HG03558 (cell line): ENCODE results near the gene SDCCAG8.

Experiments
- ATAC-seq: cut with Tn5 transposase; IDR thresholded peaks from one replicate; pipeline ENCODE4 v1.9.1; 2021; ENCODE audit warnings: moderate number of reproducible peaks; ENCODE audit not compliant: unreplicated experiment; ENCODE audit errors: extremely low read depth

The SDCCAG8 gene

DNA sequence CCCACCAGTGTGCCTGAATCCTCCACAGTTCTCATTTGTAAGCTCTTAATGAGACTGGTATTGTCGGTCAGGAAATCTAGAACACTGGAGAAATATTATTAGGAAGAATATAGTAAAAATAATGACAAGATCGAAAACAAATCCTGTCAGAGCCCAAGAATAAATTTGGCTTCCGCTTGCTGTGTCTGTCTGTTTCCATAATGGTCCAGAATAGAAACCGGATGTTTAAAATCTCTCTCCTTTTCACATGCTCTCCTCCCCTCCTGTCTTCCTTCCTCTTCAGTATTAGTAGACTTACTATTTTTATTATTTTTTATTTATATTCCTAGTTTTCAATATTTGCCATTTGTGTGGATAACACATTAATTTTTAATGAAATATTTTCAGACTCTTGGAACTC lies 187.7 kb downstream of the SDCCAG8 start:
- ATAC-seq, result no peak

DNA sequence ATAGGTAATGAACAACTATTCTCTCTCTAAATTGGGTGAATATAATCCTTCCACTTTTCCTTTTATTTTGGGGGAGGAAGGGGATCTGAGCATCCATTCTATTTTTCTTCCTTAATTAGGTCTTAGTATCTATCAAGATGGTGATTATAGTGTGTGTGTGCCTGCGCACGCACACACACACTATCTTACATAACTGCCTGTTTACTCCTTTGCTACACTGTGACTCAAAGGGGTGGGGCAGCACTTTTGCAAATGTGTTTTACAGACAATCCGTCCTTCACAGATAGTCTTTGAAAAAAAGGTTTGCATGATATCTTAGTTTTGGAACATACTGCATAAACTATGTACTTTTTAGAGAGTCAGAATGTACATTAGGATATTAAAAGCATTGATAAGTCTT lies 191.5 kb downstream of the SDCCAG8 start:
- ATAC-seq, result no peak

DNA sequence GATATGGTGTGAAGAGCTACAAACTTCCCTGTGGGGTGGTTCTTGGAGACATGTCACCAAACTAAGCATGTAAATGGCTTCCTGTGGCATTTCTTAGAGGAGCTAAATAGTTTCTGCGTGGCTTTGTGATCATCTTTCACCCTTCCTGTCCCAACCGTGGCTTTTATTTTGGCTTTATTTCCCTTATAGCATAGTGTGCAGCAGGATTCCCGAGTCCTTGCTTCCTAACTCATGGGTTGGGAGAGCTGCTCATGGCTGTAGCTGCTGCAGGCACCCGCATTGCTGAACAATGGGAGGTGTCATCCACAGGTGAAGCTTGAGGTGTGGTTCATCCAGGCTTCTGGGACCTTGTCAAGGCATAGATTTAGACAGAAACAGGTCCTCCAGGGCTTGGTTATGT lies 192.0 kb downstream of the SDCCAG8 start:
- no peak for ATAC-seq

DNA sequence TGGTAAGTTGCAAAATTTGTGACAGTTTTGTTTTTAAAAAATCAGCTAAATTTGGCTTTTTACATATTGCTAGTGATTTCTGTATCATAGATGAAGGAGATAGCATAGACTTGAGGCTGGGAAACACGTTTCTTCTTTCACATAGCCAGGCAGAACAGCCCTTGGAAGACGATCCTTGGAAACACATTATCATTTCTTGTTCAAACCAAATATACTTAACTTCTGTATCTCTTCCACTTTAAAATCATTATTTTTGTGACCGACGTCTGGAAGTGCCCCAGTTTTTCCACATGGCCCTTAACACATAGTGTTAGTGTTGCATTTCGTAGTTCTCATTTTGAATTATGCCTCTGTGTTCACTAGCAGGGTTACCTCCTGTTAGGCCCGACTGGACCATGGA lies 193.5 kb downstream of the SDCCAG8 start:
- ATAC-seq, result no peak

DNA sequence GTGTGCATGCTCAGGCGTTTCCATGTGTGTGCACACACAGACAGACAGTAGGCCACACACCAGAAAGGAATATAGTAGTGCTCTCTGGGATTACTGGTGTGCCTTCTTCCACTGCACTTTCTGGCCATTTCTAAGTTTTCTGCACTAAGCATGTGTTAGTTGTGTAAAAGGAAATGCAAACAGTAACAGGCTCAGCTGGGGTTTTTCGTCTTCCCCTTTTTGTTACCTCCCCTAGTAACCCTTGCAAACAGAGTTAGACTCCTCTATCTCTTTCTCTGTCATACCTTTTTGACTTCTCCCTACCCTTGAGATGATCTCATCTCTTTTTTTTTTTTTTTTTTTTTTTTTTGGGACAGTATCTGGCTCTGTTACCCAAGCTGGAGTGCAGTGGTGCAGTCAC lies 196.3 kb downstream of the SDCCAG8 start:
- no peak for ATAC-seq

DNA sequence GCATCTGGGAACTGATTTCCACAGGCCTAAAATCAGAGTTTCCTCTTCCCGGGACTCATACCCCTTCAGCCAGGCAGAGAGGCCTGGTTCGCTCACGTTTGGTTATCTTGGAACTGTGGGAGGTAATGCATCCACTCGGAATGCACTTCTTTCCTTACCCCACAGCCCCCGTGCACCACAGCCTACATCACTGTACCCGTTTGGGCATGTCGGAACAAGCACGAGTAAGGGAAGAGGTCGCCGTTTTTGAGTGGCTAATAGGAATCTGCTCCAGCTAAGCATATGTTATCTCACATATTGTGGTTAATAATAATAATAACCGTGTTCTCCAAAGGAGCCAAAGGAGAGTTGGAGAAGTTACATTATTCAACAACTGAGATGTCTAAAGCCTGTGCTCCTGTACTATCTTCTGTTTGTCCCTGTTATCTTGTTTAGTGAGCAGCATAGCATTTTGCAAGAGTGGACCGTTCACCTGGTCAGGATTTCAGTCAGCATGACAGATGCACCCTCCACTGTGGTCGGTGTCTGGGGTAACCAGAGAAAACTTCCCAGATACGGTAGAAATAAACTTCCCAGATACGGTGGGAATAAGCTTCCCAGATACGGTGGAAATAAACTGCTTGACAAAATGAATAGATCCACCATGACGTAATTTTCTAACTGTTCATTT lies 198.6 kb downstream of the SDCCAG8 start:
- no peak for ATAC-seq

DNA sequence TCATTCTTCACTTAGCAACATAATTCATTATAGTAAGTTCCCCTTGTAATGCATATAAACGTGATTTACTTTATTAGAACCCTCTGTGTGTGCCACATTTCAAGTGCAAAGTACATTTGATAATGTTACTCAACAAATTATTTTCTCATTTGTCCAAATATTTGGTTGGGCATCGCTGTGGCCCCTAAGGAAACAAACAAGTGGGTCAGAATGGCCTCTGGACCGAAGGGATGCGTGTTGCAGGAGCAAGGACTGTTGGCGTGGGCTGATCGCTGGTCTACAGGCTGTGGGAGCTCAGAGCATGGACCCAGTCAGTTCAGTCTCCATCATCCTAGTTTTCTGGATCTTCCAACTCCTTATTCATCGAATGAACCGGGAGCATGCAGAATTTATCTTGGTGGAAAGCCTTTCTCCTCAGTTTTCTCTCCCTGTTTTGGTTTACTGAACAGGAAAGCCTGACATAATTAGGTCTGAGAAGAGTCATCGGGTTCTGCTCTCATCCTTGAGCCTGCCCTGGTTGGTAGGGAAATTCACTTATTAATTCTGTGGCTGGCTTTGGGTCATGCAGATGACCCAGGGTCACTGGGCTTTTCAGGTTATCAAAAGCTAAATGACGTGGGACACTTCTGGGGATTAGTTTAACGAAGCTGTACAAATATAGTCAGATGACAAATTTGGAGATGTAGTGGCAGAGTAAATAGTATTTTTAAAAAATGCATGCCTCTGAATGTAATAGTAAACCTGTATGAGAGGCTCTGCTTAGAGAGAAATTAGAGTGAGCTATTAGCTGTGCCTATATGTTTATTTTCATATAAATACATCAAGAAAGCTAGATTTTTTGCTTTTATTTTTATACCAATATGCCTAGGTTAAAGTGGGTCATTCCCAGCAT lies 200.2 kb downstream of the SDCCAG8 start:
- no peak for ATAC-seq

DNA sequence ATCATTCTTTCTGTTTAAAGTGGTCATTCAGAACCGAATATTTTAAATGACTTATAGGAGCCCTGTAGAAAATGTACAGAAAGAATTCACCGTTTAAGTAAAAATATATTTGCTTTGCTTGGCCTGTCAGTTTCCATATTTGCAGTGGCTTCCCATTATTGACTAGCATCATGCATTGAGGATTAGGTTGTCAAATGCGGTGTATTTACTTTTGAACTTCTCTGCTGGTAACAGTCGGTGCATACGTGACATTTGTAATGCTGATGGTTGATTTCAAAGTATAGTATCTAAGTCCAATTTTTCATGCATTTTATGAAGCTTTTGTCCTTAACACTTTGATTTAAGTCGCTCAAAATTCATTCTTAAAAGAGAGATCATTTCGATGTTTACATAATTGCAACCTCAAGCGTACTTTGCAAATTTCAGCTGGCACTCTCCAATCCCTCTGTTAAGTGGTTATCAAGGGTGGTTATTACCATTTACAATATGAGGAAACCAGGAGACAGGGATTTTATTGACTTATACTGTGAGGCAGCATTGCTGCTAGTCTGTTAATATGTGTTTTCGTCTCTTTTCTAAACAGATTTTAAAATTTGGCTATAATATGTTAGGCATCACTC lies 201.6 kb downstream of the SDCCAG8 start:
- ATAC-seq, result no peak

DNA sequence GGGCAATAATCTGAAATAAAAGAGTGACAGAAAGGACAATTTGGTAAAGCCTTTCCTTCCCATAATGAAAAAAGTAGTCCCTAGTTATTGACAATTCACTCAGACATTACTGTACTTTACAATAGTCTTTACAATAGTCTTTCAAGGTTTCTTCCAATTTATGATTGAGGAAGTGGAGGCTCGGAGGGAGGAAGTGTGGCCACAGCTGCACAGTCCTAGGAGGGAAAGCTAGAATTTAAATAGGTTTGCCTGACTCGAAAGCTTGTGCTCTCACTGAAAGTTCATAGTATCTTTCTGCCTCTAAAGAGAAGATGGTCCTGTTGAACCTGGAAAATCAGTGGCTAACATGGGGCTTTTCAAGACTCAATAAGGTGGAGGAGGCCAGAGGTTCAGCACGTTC lies 203.2 kb downstream of the SDCCAG8 start:
- ATAC-seq, result no peak

DNA sequence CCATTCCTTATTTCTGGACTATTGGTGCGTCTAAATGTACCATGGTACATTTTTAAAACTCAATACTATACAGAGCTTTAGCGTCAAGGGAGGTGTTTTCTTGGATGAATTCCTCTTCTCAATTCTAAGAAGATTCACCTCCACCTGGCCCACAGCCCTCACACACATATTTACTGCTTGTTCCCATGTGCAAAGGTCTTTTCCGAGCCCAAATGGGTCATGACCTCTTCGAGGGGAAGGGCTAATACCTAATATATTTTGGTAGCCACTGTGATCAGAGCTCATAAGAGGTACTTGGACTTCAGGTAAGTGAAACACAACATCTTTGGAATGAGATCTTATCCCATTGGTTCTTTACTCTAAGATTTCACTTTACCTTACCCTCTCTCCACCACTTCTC lies 205.9 kb downstream of the SDCCAG8 start:
- no peak for ATAC-seq

DNA sequence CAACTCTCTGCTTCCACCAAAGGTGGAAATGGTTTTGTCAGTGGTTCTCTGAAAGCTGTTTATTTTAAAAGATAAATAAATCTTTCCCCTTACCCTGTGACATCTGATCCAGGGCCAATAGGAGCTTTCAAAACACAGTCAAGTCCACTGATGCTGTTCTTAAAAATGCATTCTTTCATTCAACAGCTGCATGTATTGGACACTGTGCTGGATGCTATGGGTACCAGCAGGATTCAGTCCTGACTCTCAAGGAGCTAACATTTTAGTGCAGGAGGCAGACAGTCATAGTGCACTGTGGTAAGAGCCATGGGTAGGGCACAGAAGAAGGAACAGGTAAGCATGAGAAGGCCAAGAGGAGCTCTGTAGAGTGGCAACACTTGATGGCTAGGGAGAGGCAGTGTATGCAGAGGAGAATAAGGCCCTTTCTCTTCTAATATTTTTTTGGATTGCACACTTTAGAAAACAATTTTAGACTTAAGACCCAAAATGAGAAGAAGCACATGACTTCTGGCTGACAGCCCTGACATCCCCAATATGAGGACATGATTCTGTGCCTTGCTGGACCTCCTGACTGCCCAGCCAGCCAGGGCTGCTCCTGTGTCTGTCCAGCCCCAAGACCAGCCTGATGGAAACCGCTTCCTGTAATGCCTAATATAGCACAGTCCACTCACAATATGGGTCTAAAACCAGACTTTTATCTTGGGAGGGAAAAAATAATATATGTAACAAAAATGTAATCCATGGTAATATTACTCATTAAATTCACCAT lies 207.3 kb downstream of the SDCCAG8 start:
- ATAC-seq, result no peak

DNA sequence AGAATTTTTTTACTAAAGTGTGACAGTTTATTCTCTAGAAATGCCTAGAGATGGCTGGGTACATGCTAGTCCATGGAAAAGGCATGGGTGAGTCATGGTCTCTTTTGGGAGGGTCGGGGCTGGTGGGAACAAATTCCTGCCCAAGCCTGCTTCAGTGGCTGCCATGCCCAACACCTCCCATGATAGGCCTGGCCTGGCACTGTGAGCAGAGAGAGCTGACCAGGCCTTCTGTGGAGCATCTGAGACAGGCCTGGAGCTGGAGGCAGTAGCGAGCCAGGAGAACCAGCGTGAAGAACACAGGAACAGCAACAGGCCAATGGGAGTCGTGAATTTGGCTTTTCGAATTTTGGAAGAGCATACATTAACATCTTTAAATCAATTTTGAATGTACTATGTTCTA lies 209.2 kb downstream of the SDCCAG8 start:
- ATAC-seq, result no peak

DNA sequence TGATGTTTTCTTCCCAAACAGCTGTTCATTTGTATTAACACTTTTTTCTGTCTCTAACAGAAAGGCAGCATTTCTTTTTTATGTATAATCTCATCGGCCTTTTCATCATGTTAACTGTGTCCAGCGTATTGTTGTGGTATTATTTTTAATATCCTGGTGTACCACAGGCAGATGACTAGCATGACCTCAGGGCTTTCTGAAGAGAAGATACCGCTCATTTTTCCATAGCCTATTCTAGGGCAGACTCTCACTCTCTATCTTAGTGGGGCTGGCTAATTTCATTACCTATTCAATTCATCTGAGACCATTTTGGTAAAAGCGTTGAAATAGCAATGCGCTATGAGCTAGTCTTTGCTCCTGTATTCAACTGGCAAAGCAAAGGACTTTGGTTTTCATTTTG lies 209.9 kb downstream of the SDCCAG8 start:
- ATAC-seq, result no peak

DNA sequence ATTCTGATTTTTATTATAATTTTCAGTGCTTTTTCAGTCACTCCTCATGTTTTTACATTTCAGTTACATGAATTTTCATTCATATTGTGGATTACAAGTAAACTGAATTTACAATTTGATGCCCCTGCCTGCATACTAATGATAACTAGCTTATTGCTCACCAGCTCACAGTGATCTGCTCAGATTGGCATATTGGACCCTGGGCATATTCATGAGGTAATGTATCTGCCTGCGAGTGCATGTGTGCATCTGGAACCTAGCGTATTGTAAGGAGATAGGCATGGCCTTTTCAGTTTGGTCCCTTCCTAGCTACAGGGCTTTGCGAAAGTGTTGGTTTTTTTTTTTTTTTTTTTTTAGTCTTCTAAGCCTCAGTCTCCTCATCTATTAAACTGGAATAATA lies 213.7 kb downstream of the SDCCAG8 start:
- ATAC-seq, result no peak

DNA sequence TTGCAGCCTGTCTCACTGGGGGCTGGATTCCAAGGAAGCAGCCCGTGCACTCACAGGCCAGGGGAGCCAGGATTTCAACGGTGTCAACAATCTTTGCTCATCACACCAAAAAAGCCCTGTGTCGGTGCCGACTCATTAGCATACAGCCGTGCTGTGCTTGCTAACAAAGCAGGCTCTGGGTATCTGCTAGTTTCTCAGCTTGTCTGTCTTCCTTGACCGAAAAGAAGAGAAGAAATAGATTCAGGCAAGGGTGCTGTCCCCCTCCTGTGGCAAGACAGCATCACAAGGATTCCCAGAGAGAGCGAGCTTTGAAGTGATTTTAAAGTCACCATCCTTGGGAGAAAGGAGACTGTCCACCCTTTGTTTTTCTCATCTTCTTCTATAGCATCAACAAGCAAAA lies 214.7 kb downstream of the SDCCAG8 start:
- no peak for ATAC-seq

DNA sequence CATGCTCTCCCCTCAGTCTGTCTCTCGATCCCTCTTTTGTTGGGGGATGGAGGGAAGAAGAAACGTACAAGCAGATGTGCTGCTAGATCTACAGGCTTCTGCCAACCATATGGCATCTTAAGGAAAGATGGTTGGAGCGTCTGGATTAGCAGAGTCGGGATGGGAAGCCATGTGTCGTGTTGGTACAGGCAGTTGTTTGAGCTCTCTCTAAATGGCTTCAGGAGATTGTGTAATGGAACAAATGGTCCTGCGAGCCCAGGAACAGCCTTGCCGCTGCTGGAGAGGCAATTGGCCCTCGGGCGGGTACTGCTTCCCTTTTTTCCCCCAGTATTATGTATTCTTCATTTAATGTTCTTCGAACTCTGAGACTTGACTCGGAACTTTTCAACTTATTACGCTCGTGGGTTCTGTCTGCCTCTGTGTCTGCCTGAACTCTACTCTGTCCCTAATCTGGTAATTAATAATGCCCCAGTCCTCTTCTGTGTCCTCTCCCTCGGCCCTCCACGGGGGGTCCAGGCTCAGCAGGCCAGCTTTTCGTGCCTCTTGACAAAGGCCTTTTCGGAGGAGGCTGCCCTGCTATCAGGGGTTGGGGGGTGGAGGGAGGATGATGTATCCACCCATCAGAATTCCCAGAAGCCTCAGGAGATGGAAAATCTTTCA lies 215.3 kb downstream of the SDCCAG8 start:
- ATAC-seq, result no peak

DNA sequence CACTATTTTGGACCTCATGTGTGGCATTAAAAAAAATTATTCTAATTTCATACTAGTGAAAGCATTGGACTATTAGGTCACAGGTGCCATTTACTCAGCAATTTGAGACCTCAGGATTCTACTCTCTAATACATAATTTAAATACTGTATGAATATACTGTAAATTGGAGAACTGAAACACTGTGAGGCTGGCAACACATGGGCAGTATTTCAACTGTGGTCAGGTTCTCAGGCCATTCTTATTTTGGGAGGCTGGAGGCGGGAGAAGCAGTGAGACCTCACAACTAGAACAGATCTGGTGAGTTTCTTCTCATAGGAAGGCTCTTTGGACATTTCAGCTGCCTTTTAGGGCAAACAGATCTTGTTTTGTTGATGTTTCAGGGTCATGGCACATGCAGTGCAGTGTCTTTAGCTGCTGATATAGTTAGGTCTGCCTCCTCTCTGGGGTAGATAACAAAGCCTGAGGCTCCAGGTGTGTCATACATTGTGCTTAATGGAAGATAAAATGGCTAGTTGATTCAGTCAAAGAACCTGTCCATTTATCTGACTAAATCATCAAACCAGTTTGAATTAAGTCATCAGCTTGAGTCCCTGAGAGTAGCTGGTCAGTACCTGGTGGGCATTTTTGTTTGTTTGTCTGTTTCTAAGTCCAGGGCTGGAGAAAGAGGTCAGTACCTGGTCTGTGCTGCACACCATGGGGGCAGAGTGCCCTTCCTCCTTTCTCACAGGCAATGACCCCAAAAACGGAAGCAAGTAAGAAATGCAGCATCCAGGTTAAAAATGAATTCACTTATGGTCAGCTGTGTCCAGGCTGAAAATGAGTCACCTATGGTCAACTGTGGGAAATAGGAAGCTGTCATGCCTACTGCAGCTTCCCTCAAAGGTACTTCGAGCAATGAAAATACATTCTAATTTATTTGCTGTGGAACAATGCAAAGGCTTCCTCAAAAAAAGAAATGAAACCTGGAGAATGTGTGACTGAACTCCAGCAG lies 216.2 kb downstream of the SDCCAG8 start:
- peak; percentile 81 for ATAC-seq

DNA sequence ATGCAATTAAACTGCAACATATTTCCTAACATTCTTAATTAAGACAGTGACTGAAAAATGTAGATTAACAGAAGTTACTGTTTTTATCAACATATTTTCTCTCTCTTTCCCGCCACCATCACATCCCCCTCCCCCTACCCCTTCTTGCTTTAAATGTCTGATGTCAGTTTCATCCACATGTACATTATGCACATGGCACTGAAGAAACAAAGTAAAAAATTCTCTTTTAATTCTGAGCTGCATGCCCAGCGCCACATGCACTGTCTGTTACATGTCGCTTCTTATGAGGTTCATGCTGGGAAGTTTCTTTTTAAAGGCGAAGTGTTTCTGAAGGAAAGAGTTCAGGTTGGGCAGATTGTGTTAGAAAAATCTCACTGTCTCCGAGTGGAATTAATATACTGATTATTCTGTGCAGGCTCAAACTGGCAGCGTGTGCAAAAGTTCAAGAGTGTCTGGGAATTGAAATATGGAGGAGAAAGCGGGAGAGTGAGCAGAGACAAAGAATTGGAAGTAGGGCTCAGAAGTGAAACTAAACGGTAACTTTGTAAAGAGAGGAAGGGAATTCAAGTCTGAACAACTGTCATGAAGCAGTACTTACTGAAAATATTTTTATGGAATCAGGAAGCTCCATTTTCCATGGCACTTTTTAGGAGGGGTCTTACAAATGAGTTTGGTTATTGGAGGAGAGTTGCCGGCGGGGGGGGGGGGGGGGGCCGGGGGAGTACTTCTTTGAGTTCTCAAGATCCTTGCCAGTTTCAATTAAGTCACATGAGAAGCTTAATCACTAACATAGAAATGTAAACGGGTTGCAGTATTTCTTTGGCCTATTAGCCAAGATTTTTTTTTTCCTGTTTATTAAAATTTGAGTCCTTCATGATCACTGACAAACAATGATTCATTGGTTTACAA lies 217.6 kb downstream of the SDCCAG8 start:
- no peak for ATAC-seq
